Cardiac muscle cell (in vitro differentiated cells and primary cell): Measurements from ENCODE around the gene ATXN1. TPM values are rescaled to one million over a fixed set of nuclear protein-coding genes. Genes with fewer than 3 reads are reported as not detected.
A peak's percentile ranks its signal among the peaks of the same experiment; 100 is the strongest.

Source experiments
- DNase-seq, 2 donors: peaks; one replicate each; pipeline versions ENCODE4 v3.0.0 to v3.0.0-alpha.2; 2010 to 2017; ENCODE audit warnings: low read depth in 1 of 2, low spot score in 1 of 2
- H3K27ac ChIP-seq: fragments of 200-600 bp; sonication (generic); 2 replicates; pipeline ENCODE4 v1.5.1; 2016
- H3K27me3 ChIP-seq: fragments of 200-600 bp; sonication (generic); 2 replicates; pipeline ENCODE4 v1.6.0; 2016; ENCODE audit warnings: control low read depth
- H3K36me3 ChIP-seq: fragments of 200-600 bp; sonication (generic); 2 replicates; pipeline ENCODE4 v1.5.1; 2016; ENCODE audit warnings: control low read depth
- H3K4me1 ChIP-seq: fragments of 200-600 bp; sonication (generic); 2 replicates; pipeline ENCODE4 v1.8.1; 2017; ENCODE audit warnings: low read depth, mild to moderate bottlenecking, mixed run types
- H3K4me3 ChIP-seq: fragments of 200-600 bp; sonication (generic); 2 replicates; pipeline ENCODE4 v1.5.1; 2016; ENCODE audit warnings: mild to moderate bottlenecking
- H3K9me3 ChIP-seq: fragments of 200-600 bp; sonication (generic); 2 replicates; pipeline ENCODE4 v1.5.1; 2017; ENCODE audit warnings: low read depth, mild to moderate bottlenecking, control low read depth
- polyA plus RNA-seq: library from polyadenylated mRNA; unstranded; fragments of >200 nt; fragmentation: Nextera tagmentation; extraction: Ambion mirVana; gene quantifications from 2 replicates; pipeline ENCODE4 v1.2.1, GENCODE V29; 2016
- total RNA-seq: library from RNA; depleted of rRNA; stranded (reverse); fragments of >200 nt; gene quantifications from 2 replicates; pipeline ENCODE4 v1.2.3, GENCODE V29; 2016
- TF ChIP-seq, protein P1 (sequence below): IDR thresholded peaks from 2 replicates; pipeline ENCODE4 v1.5.1; 2012; ENCODE audit warnings: low read depth, mild to moderate bottlenecking, low read length

ATXN1 gene
- total and polyA plus RNA-seq, 2 experiments from 2014 or later, result 15.1 to 37.4 TPM

DNA sequence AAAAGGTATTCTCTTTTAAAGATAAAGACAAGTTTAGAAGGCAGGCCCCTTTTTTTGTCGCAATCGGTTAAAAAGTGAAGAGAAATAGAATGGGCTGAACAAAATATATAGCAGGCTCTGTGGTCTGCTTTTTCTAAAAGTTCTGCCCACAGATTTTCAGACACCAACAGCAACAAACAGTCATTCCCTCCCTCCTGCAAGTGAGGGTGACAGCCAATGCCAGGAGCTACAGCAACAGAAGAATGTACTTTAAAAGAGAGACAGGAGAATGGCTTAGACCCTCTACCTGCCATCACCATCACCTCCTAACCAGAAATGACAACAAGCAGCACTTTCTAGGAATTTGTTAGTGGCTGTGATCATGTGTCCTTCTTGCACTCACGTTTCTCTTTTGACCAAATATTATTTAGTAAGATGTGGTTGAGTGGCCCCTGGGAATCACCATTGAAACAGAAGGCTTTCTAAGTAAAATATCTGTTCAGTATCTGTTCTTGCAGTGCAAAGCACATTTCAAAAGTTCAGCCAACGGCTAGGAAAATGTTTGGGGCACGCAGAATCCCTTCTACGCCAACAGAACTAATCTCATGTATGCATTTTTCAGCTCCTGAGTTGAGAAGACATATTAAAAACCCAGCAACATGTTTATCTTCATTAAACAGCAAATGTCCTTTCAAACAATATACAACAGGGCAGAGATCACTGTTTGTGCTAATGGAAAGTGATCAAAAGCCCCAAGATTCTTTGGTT is 248.5 kb downstream of the ATXN1 start:
- no peak for DNase-seq
- no peaks in the 10 kb centered on the region for H3K9me3 ChIP-seq
- no peaks in the 10 kb centered on the region for H3K27me3 ChIP-seq
- peak overlapping the region; percentile 59 for H3K27ac ChIP-seq
- peaks cover 47% of the 10 kb centered on the region for H3K4me1 ChIP-seq
- H3K36me3 ChIP-seq, result no peaks in the 10 kb centered on the region
- no peak overlapping the region for H3K4me3 ChIP-seq
- TF ChIP-seq, protein P1, sequence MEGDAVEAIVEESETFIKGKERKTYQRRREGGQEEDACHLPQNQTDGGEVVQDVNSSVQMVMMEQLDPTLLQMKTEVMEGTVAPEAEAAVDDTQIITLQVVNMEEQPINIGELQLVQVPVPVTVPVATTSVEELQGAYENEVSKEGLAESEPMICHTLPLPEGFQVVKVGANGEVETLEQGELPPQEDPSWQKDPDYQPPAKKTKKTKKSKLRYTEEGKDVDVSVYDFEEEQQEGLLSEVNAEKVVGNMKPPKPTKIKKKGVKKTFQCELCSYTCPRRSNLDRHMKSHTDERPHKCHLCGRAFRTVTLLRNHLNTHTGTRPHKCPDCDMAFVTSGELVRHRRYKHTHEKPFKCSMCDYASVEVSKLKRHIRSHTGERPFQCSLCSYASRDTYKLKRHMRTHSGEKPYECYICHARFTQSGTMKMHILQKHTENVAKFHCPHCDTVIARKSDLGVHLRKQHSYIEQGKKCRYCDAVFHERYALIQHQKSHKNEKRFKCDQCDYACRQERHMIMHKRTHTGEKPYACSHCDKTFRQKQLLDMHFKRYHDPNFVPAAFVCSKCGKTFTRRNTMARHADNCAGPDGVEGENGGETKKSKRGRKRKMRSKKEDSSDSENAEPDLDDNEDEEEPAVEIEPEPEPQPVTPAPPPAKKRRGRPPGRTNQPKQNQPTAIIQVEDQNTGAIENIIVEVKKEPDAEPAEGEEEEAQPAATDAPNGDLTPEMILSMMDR, result no peak

DNA sequence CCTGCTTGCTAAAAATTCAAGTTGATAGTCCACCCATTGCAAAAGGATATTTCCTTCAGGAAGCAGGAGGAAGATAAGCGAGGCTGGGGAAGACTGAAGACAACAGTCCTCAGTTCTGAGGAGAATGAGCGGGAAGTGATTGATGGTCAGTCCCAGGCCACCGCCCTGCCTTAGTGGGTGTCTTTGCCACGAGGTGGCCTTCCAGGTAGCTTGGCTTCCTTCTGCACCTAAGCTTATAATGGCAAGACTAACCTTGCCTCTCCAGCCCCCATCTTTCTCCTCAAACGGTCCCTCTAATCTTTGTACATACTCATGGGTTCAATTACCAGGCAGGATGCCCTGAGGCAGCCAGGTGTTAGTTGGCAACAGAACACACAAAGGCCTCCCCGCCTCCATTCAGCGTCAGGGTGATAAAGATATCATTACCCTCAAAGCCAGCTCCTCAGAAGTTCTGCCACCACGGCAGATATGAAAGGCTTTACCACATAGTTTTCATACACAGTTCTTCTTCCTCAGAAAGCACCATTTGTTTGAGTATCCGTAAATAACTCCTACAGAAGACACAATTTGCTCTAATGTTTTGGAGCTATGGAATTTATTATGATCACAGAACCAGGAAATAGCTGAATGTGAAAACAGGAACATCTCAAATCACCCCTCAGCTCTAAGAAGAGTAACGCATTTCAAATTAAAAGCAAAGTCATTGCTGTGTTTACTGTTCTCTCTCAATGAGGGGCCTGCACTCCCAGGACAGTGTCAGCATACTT is 249.4 kb downstream of the ATXN1 start:
- TF ChIP-seq, protein P1, result no peak

DNA sequence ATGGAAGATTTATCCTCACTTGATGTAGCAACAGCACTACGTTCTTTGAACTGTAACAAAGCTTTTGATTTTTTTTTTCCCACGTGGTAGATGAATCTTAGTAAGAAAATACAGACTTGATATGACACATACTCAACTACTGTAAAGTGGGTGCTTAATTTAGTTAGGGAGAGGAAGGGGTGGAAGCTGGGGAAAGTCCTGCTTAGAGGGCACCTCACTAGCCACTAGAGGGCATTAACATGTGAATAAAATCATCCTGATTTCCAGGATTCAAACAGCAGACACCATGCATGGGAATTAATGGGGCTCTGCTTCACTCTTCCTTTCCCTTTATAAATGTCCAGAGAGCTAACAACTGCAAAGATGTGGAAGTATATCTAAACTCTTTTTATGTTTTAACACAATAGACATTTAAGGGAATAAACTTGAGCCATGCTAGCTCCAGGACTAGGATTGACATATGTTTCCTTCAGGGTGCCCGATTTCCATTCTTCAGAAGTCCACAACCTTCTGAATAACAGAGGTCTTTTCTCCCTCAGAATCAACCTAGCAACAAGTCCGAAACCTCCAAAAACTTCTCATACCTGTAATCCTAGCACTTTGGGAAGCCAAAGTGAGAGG is 250.1 kb downstream of the ATXN1 start:
- H3K36me3 ChIP-seq, result no peaks in the 10 kb centered on the region
- peak; percentile 46 to 66 for DNase-seq
- TF ChIP-seq, protein P1, result peak; percentile 72
- H3K27ac ChIP-seq, result no peak overlapping the region
- H3K4me1 ChIP-seq, result peaks cover 37% of the 10 kb centered on the region
- no peaks in the 10 kb centered on the region for H3K27me3 ChIP-seq
- no peak overlapping the region for H3K4me3 ChIP-seq
- H3K9me3 ChIP-seq, result no peaks in the 10 kb centered on the region

More for the DNA sequence above, 249.4 kb downstream of the ATXN1 start:
- Histone ChIP-seq H3K27ac (peak overlapping the region; percentile 59), H3K9me3 (no peaks in the 10 kb centered on the region), H3K36me3 (no peaks in the 10 kb centered on the region), H3K27me3 (no peaks in the 10 kb centered on the region), H3K4me1 (peaks cover 42% of the 10 kb centered on the region), H3K4me3 (no peak overlapping the region)
- no peak for DNase-seq

DNA sequence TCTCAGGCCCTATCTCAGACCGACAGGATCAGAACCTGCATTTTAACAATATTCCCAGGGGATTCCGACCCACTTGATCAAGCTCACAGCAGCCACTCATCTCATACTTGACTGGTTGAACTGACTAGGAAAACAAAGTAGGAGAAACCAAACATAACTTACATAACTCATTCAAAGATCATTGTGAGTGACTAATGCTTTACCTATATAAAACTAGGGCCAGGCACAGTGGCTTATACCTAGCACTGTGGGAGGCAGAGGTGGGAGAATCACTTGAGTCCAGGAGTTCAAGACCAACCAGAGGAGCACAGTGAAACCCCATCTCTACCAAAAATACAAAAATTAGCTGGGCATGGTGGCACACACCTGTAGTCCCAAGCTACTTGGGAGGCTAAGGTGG is 251.0 kb downstream of the ATXN1 start:
- Histone ChIP-seq H3K27ac (no peak overlapping the region), H3K4me1 (peaks cover 38% of the 10 kb centered on the region), H3K36me3 (no peaks in the 10 kb centered on the region), H3K27me3 (no peaks in the 10 kb centered on the region), H3K9me3 (no peaks in the 10 kb centered on the region), H3K4me3 (no peak overlapping the region)
- DNase-seq, result no peak
- TF ChIP-seq, protein P1, result no peak

DNA sequence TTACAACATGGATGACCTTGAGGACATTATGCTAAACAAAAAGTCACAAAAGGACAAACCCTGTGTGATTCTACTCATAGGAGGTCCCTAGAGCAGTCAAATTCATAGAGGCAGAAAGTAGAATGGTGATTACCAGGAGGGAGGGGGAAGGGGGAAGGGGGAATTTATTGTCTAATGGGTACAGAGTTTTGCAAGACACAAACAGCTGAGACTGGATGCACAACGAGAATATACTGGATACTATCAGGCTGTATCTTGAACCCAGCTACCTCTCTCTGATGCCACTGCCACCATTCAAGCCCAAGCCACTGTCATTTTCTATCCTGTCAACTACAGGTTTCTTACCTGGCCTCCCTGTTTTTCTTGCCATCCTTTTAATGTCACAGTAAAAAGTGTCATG is 252.3 kb downstream of the ATXN1 start:
- H3K27ac ChIP-seq, result no peak overlapping the region
- no peaks in the 10 kb centered on the region for H3K36me3 ChIP-seq
- no peak for DNase-seq
- H3K4me1 ChIP-seq, result peaks cover 42% of the 10 kb centered on the region
- no peaks in the 10 kb centered on the region for H3K9me3 ChIP-seq
- H3K4me3 ChIP-seq, result no peak overlapping the region
- TF ChIP-seq, protein P1, result no peak
- no peaks in the 10 kb centered on the region for H3K27me3 ChIP-seq
